Ovary (tissue), 9 donors: Measurements from ENCODE around the gene ICA1. TPM values are rescaled to one million over a fixed set of nuclear protein-coding genes. Genes with fewer than 3 reads are reported as not detected.

Experiments used
- DNase-seq, 5 donors: peaks; one replicate each; pipeline ENCODE4 v3.0.0-alpha.2; 2019 to 2020
- H3K27ac ChIP-seq, 2 donors: fragments of 200-600 bp; one replicate each; pipeline versions ENCODE4 v1.5.1 to v1.8.0; 2019 to 2022
- H3K27me3 ChIP-seq: fragments of 200-600 bp; one replicate; pipeline ENCODE4 v1.8.0; 2022
- H3K36me3 ChIP-seq: fragments of 200-600 bp; sonication (generic); one replicate; pipeline ENCODE4 v1.5.1; 2019
- H3K4me1 ChIP-seq: one replicate; pipeline ENCODE4 v1.8.1; 2013; ENCODE audit warnings: mild to moderate bottlenecking, moderate library complexity; ENCODE audit not compliant: insufficient read depth
- H3K4me3 ChIP-seq: fragments of 200-600 bp; sonication (generic); one replicate; pipeline ENCODE4 v1.5.1; 2017
- H3K9me3 ChIP-seq, 2 donors: fragments of 200-600 bp in 1 of 2; sonication (generic) in 1 of 2; one replicate each; pipeline versions ENCODE4 v1.5.1 to v1.8.1; 2013 to 2019; ENCODE audit warnings: mild to moderate bottlenecking in 1 of 2, moderate library complexity in 1 of 2
- EP300 ChIP-seq: sonication (generic); formaldehyde crosslinking; IDR thresholded peaks from one replicate; pipeline ENCODE4 v1.6.1; 2017; ENCODE audit warnings: antibody characterized with exemption
- POLR2A ChIP-seq: fragments of 450-650 bp; IDR thresholded peaks from one replicate; pipeline ENCODE4 v1.6.1; 2017; ENCODE audit warnings: antibody characterized with exemption, mild to moderate bottlenecking, moderate library complexity
- WGBS, 3 donors: extraction: QIAGEN DNeasy Blood & Tissue Kit in 1 of 3; methylation state at CpG; one replicate each; pipeline versions ENCODE4 v1.1.5 to v1.1.7; 2013 to 2017; 5-methylcytosine and 5-hydroxymethylcytosine counted together
- intact Hi-C, 4 donors: fragments of 100-400 bp; cut with DNase I; formaldehyde crosslinking; loops; one replicate each; pipeline versions ENCODE4 v1.11.0 to v1.15.1; 2022 to 2023
- polyA plus RNA-seq, 2 donors: library from polyadenylated mRNA; stranded (reverse); fragments of 200-250 nt in 1 of 2; fragments of 350-450 nt in 1 of 2; fragmentation: Illumina TruSeq in 1 of 2; extraction: RNeasy Lipid Tissue Mini Kit (QIAGEN cat#74804) in 1 of 2; gene quantifications; one replicate each; pipeline ENCODE4 v1.2.3, GENCODE V29; 2013 to 2014
- total RNA-seq, 7 donors: library from RNA; depleted of rRNA in 2 of 7; stranded (reverse); fragments of >200 nt in 2 of 7; fragmentation: NEBNext Ultra II Directional in 3 of 7; extraction: Animal tissue kit (Norgen Biotek cat#: 25700) in 3 of 7; gene quantifications; one replicate each; pipeline versions ENCODE4 v1.1.0 to v1.2.4, GENCODE V29; 2016 to 2023
- TF ChIP-seq, protein P1 (sequence below), 3 donors: fragments of 450-650 bp in 2 of 3; fragments of 200-600 bp in 1 of 3; IDR thresholded peaks; one replicate each; pipeline versions ENCODE4 v1.5.1 to v1.8.0; 2016 to 2022; ENCODE audit warnings: antibody characterized with exemption in 3 of 3, mild to moderate bottlenecking in 1 of 3
- donor health status: DM: no; HTN: no; CAD: no; lungs with moderate emphysema.
- donor health status: DM: no; HTN: no; CAD: no.
- donor health status: Bipolar disorder and iron deficiency.
- donor health status: DM: yes; HTN: yes; CAD: no.
- donor health status: DM: no; HTN: no; CAD: no.
- donor health status: DM: yes; HTN: yes; CAD: no.

The ICA1 gene
- total and polyA plus RNA-seq, 9 donors = 2.1 to 19.4 (median 4.7) TPM

DNA sequence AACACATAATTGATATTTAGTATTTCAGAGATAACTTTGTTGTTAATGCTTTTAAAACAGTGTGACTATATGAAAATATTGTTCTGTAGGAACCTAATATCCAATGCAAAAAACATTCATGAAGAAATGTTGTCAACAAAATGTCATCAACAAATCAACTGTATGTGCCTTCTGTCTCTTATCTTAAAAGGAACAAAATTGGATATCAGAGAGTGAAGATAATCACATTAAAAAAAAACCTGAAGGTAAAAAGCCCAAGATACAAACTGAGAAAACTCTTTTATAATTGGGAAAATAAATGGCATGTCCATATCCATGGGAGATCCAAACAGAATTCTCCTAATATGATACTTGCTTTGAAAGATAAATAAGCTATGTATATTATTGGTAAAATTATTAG is 33.9 kb downstream of the ICA1 start:
- intact Hi-C loops = no loop called here
- TF ChIP-seq EP300 = no peak
- TF ChIP-seq, protein P1, sequence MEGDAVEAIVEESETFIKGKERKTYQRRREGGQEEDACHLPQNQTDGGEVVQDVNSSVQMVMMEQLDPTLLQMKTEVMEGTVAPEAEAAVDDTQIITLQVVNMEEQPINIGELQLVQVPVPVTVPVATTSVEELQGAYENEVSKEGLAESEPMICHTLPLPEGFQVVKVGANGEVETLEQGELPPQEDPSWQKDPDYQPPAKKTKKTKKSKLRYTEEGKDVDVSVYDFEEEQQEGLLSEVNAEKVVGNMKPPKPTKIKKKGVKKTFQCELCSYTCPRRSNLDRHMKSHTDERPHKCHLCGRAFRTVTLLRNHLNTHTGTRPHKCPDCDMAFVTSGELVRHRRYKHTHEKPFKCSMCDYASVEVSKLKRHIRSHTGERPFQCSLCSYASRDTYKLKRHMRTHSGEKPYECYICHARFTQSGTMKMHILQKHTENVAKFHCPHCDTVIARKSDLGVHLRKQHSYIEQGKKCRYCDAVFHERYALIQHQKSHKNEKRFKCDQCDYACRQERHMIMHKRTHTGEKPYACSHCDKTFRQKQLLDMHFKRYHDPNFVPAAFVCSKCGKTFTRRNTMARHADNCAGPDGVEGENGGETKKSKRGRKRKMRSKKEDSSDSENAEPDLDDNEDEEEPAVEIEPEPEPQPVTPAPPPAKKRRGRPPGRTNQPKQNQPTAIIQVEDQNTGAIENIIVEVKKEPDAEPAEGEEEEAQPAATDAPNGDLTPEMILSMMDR (IDR thresholded peaks at IDR 0.05) = no peak
- no peak for TF ChIP-seq POLR2A
- no peak overlapping the region for H3K4me3 ChIP-seq
- no peak for DNase-seq
- no peaks in the 10 kb centered on the region for H3K9me3 ChIP-seq
- no peaks in the 10 kb centered on the region for H3K4me1 ChIP-seq
- no peaks in the 10 kb centered on the region for H3K36me3 ChIP-seq
- H3K27ac ChIP-seq = no peak overlapping the region
- no peaks in the 10 kb centered on the region for H3K27me3 ChIP-seq

DNA sequence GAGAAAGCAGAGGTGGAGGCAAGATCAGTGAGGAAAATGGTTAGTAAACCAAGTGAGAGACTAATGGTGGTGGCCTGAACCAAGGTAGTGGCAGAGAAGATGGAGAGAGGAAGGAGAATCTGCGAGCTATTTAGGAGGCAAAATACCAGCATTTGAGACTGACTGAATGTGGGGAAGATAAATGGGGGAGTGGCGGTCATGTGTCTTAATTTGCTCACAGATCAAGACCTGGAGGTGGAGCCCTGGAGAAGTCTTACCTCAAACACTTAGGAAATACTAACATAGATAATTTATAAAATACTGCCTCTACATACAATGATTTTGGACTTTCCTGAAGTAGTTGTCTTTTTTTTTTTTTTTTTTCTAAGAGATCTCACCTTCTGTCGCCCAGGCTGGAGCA is 34.7 kb downstream of the ICA1 start:
- Histone ChIP-seq H3K4me1 (no peaks in the 10 kb centered on the region), H3K4me3 (no peak overlapping the region), H3K27ac (no peak overlapping the region), H3K9me3 (no peaks in the 10 kb centered on the region), H3K27me3 (no peaks in the 10 kb centered on the region), H3K36me3 (no peaks in the 10 kb centered on the region)
- no peak for DNase-seq
- TF ChIP-seq POLR2A = no peak
- TF ChIP-seq EP300 = no peak
- TF ChIP-seq, protein P1 (IDR thresholded peaks at IDR 0.05) = no peak
- intact Hi-C loops = no loop called here
- 80 to 88% (median 84%) methylated on average over 3 of the region's 3 CpGs for WGBS, 3 donors

DNA sequence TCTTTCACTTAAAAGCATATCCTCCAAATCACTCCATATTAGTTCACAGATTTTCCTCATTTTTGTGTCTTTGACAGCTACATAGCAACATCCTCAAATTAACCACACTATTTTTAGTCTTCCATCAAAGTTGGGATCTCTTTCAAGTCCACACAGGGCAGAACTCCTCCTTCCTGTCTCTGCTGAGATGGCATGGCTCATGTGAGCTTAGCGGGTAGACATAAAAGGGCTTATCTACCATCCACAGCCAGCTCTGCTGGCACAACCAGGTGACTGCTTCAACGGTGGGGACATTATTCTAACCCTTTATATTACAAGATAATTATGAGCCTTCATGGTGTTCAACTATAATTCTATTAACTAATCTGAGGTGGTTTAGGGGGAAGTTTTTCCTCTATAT is 35.5 kb downstream of the ICA1 start:
- no peak for TF ChIP-seq EP300
- TF ChIP-seq, protein P1 (IDR thresholded peaks at IDR 0.05) = no peak
- no peak for TF ChIP-seq POLR2A
- no peaks in the 10 kb centered on the region for H3K4me1 ChIP-seq
- H3K27me3 ChIP-seq = no peaks in the 10 kb centered on the region
- no peak overlapping the region for H3K4me3 ChIP-seq
- no peak overlapping the region for H3K27ac ChIP-seq
- H3K36me3 ChIP-seq = no peaks in the 10 kb centered on the region
- WGBS, 3 donors = 52 to 73% (median 62%) methylated on average over 2 of the region's 2 CpGs
- no peaks in the 10 kb centered on the region for H3K9me3 ChIP-seq
- DNase-seq = no peak
- intact Hi-C loops = no loop called here

DNA sequence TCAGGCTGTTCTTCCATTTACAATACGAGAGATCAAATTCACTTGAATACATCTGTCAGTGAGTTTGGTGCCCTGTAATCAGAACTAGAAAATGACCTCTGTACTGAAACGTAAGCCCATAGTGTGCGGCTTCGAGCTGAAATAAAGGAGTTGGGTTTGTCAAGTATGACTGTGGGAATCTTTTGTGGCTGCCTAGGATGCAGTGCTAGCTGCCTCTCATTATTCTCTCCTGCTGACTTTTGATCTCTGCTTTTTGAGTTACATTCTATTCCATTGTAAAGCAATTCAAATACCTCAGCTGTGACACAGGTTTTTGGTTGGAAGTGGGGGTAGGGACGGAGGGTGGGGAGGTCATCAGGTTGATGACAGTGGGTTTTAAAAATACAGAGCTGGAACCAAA is 40.4 kb downstream of the ICA1 start:
- Histone ChIP-seq H3K9me3 (no peaks in the 10 kb centered on the region), H3K4me1 (no peaks in the 10 kb centered on the region), H3K27me3 (no peaks in the 10 kb centered on the region), H3K36me3 (no peaks in the 10 kb centered on the region), H3K27ac (no peak overlapping the region), H3K4me3 (no peak overlapping the region)
- intact Hi-C loops = no loop called here
- no peak for TF ChIP-seq POLR2A
- TF ChIP-seq, protein P1 (IDR thresholded peaks at IDR 0.05) = no peak
- TF ChIP-seq EP300 = no peak
- 92 to 94% (median 94%) methylated on average over 5 of the region's 5 CpGs for WGBS, 3 donors
- no peak for DNase-seq

DNA sequence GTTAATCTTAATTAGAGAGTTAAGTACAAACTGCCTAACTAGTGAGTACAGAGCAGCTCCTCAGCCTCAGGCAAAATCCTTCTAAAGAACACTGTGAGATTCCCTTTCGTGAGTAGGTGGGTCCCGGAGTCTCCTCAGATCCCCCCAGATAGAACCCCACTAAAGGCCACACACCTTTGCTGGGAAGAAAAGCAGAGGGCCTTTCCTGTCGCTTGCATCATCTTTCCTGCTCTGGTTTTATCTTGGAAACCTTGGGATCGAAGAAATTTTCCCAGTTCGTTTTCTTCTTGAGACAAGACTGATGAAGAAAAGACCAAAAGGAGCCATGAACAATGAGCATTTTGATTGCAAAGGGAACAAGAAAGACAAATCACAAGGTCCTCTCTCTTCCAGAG is 40.9 kb downstream of the ICA1 start:
- no peaks in the 10 kb centered on the region for H3K9me3 ChIP-seq
- H3K4me3 ChIP-seq = no peak overlapping the region
- WGBS, 3 donors = 79 to 87% (median 86%) methylated on average over 5 of the region's 5 CpGs
- no peaks in the 10 kb centered on the region for H3K4me1 ChIP-seq
- intact Hi-C loops = no loop called here
- TF ChIP-seq EP300 = no peak
- TF ChIP-seq POLR2A = no peak
- TF ChIP-seq, protein P1 (IDR thresholded peaks at IDR 0.05) = no peak
- no peak for DNase-seq
- no peaks in the 10 kb centered on the region for H3K36me3 ChIP-seq
- no peaks in the 10 kb centered on the region for H3K27me3 ChIP-seq
- H3K27ac ChIP-seq = no peak overlapping the region
